Muscle of leg (tissue), 11 donors: ENCODE results near the gene ARHGEF28. TPM values are rescaled to one million over a fixed set of nuclear protein-coding genes. Genes with fewer than 3 reads are reported as not detected.

Source experiments
- DNase-seq: peaks from one replicate; pipeline ENCODE4 v3.0.0; 2013
- H3K27ac ChIP-seq: one replicate; pipeline ENCODE4 v1.5.1; 2013; ENCODE audit warnings: mild to moderate bottlenecking, low read length, control low read depth
- H3K27me3 ChIP-seq: one replicate; pipeline ENCODE4 v1.6.1; 2013; ENCODE audit warnings: low read length; ENCODE audit not compliant: control insufficient read depth, insufficient read depth
- H3K36me3 ChIP-seq: one replicate; pipeline ENCODE4 v1.6.1; 2013; ENCODE audit warnings: low read length; ENCODE audit not compliant: control insufficient read depth, insufficient read depth
- H3K4me1 ChIP-seq: one replicate; pipeline ENCODE4 v1.6.1; 2013; ENCODE audit warnings: low read length; ENCODE audit not compliant: control insufficient read depth, insufficient read depth
- H3K4me3 ChIP-seq: one replicate; pipeline ENCODE4 v1.5.1; 2013; ENCODE audit warnings: low read length, control low read depth
- H3K9me3 ChIP-seq: replicated peaks from 2 replicates; pipeline ENCODE4 v1.6.1; 2013; ENCODE audit warnings: low read depth, low read length; ENCODE audit not compliant: control insufficient read depth
- WGBS: methylation state at CpG from one replicate; pipeline ENCODE4 v1.1.5; 2013; ENCODE audit warnings: missing lambda C conversion rate; ENCODE audit not compliant: insufficient coverage; 5-methylcytosine and 5-hydroxymethylcytosine counted together
- polyA plus RNA-seq, 8 donors: library from polyadenylated mRNA; unstranded; fragments of 120-200 nt; gene quantifications; one replicate each; pipeline versions ENCODE4 v1.2.1 to v1.2.3, GENCODE V29; 2013; ENCODE audit warnings: inconsistent platforms in 1 of 8, low replicate concordance in 1 of 8; ENCODE audit not compliant: insufficient read length in 8 of 8, insufficient read depth in 1 of 8
- total RNA-seq: library from RNA; stranded (reverse); fragments of 120-200 nt; gene quantifications from one replicate; pipeline ENCODE4 v1.2.4, GENCODE V29; 2013

ARHGEF28 gene
- total and polyA plus RNA-seq, 9 donors, result 1.6 to 5.1 (median 3.4) TPM

GRCh38 chr5:73947906-73948640 lies 322.1 kb downstream of the ARHGEF28 start:
- Histone ChIP-seq H3K27me3 (no peaks in the 10 kb centered on the region), H3K27ac (peak overlapping the region; percentile 58), H3K4me3 (no peak overlapping the region), H3K4me1 (peaks cover 18% of the 10 kb centered on the region), H3K36me3 (no peaks in the 10 kb centered on the region), H3K9me3 (no peaks in the 10 kb centered on the region)
- whole genome bisulfite sequencing, result 30% methylated on average over 6 of the region's 9 CpGs
- DNase-seq, result peak; percentile 74

DNA sequence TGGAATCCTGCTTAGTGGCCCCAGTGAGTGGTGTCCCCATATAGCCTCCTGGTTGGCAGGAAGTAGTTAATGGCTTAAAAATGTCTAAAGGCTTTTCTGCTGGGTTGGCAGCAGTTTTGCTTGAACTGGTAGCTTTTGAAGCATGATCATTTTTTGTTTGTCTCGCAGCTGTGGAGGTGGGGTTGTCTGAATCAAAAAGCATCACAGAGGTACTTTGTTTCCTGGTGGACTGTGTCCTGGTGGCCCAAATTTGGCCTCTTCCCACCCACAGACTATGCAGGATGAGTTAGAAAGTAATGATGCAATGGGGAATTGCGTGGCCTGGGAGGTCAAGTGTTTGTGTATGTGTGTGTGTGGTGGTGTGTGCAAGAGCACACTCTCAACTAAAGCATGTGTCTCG lies 322.7 kb downstream of the ARHGEF28 start:
- Histone ChIP-seq H3K4me3 (no peak overlapping the region), H3K27ac (peak overlapping the region; percentile 17), H3K4me1 (peaks cover 18% of the 10 kb centered on the region), H3K9me3 (no peaks in the 10 kb centered on the region), H3K36me3 (no peaks in the 10 kb centered on the region), H3K27me3 (peaks cover 3% of the 10 kb centered on the region)
- WGBS, result 0% methylated on average over 1 of the region's 3 CpGs
- peak; percentile 65 for DNase-seq

DNA sequence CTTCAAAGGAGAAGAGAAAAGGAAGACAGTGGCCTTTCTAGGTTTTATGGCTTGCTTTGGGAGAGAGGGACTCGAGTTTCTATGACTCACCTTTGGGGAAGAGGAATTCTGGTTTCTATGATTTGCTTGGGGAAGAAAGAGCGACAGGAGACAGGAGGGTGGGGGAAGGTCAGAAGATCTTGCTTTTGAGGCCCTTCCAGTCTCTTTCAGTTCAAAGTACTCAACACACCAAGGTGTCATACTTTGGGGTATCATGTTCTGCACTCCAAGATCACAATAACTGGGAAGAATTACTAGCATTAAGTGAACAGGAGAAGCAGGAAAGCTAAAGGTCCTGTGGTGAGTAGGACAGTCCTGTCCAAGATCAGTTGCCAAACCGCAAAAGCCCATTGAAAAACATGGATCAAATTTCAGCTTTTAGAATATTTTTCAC lies 324.5 kb downstream of the ARHGEF28 start:
- no peak for DNase-seq
- no peak overlapping the region for H3K4me3 ChIP-seq
- H3K27ac ChIP-seq, result no peak overlapping the region
- peaks cover 18% of the 10 kb centered on the region for H3K4me1 ChIP-seq
- H3K36me3 ChIP-seq, result no peaks in the 10 kb centered on the region
- H3K9me3 ChIP-seq, result no peaks in the 10 kb centered on the region
- no CpG with 5 or more reads among the region's 3 CpGs for WGBS
- H3K27me3 ChIP-seq, result peaks cover 3% of the 10 kb centered on the region

DNA sequence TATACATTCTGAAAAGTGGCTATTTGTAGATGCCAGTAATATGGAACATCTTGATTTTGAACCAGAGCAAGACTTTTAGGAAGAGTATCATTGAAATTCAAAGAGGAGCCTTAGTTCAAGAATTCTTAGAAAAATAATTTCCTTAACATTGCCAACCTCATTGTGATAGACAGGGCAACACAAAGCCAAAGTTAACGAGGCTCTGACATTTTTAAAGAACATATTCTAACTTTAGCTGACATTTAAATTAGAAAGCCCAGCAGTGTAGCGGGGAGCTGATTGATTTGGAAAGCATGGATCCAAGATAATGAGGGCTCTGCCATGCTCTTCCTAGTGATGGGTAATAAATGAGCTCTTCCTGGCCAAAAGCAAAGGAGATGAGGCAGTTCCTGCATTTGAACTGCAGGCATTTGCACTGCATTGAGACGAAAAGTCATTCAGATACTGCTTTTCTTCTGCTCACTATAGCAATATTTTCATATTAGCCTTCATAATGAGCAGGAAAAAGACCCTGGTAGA lies 325.0 kb downstream of the ARHGEF28 start:
- Histone ChIP-seq H3K36me3 (no peaks in the 10 kb centered on the region), H3K27me3 (peaks cover 3% of the 10 kb centered on the region), H3K27ac (no peak overlapping the region), H3K4me3 (no peak overlapping the region), H3K4me1 (peaks cover 18% of the 10 kb centered on the region), H3K9me3 (no peaks in the 10 kb centered on the region)
- WGBS, result 90% methylated on average over 1 of the region's 3 CpGs
- DNase-seq, result no peak

GRCh38 chr5:73952872-73953271 lies 326.9 kb downstream of the ARHGEF28 start:
- H3K27me3 ChIP-seq, result peaks cover 3% of the 10 kb centered on the region
- H3K36me3 ChIP-seq, result no peaks in the 10 kb centered on the region
- H3K4me1 ChIP-seq, result peaks cover 13% of the 10 kb centered on the region
- H3K9me3 ChIP-seq, result no peaks in the 10 kb centered on the region
- no peak overlapping the region for H3K4me3 ChIP-seq
- DNase-seq, result peak; percentile 46
- no peak overlapping the region for H3K27ac ChIP-seq
- WGBS, result 71% methylated on average over 3 of the region's 3 CpGs

DNA sequence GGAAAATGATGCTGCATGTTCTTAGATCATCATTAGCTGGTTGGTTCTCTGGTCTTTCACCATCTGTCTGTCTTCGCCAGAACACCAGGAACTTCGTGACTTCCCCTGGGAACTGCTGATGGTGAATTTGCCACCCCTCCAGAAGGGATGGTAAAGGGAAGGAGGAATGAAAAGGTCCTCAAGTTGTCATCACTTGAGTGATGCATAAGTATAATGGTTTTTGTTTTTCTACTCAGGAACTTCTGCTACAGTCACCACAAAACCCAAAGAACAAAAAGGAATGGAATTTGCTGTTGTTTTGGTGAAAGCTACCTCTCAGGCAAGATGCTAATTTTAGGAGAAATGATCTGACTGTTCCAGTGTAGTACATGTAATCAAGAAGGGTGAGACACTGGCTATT lies 328.4 kb downstream of the ARHGEF28 start:
- Histone ChIP-seq H3K4me3 (no peak overlapping the region), H3K27me3 (peaks cover 3% of the 10 kb centered on the region), H3K9me3 (no peaks in the 10 kb centered on the region), H3K27ac (no peak overlapping the region), H3K4me1 (peaks cover 4% of the 10 kb centered on the region), H3K36me3 (no peaks in the 10 kb centered on the region)
- WGBS, result no CpG with 5 or more reads among the region's 2 CpGs
- no peak for DNase-seq

DNA sequence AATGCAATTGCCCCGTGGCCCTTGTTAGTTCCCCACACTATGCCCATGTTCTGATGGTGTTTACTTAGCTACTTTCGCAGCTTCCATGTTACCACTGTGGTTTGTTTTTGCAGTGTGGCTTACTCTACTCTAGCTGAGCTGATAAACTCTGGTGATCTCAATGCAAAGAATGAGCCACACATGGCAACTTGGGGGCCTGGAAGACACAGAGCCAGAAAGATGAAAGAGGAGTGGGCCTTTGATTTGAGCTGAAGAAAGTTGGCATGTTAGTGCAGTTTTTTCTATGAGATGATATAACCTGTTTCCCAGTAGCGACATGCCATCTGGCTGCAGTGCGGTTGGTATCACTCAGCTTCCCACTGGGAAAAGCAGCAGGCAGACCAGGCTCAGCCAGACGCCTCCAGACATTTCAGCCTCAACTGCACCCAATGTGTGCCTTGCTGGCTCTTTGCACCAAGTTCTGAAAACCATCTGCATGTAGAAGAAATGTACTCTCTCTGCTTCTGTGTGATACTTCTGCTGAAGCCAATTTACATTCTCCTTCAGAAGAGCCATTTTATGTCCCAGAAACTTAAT lies 329.4 kb downstream of the ARHGEF28 start:
- Histone ChIP-seq H3K27me3 (peaks cover 3% of the 10 kb centered on the region), H3K36me3 (no peaks in the 10 kb centered on the region), H3K9me3 (no peaks in the 10 kb centered on the region), H3K4me3 (no peak overlapping the region), H3K27ac (no peak overlapping the region), H3K4me1 (peaks cover 4% of the 10 kb centered on the region)
- no peak for DNase-seq
- WGBS, result 73% methylated on average over 4 of the region's 5 CpGs

DNA sequence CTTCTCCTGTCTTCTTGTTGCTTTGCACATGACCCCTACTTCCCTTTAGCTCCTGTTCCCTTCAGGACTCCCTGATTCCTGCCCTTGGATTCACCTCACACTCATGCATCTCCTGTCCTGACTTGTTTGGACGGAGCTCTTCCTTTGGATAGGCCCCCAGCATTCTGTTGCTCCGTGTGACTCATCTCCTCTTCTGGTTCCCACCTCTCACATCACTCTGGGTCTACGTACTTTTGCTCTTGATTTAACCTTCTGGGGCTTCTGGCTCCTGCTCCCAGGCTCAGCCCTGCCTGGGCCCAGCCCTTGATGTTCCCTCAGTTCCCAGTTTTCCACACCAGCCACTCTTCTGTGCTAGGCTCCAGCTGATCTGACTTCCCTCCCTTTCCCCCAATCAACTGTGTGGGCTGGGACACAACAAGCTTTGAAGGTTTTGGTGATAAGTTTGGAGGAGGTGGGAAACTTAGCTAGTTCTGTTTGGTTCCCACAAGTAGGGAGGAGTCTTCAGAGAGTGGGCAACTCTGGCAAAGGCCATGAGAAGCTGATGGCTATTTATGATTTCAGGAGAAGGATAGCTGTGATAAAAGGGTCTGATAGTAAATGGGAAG lies 331.5 kb downstream of the ARHGEF28 start:
- Histone ChIP-seq H3K36me3 (no peaks in the 10 kb centered on the region), H3K4me3 (no peak overlapping the region), H3K9me3 (no peaks in the 10 kb centered on the region), H3K27me3 (peaks cover 3% of the 10 kb centered on the region), H3K4me1 (peaks cover 5% of the 10 kb centered on the region), H3K27ac (no peak overlapping the region)
- DNase-seq, result no peak
- 77% methylated on average over 3 of the region's 3 CpGs for WGBS

DNA sequence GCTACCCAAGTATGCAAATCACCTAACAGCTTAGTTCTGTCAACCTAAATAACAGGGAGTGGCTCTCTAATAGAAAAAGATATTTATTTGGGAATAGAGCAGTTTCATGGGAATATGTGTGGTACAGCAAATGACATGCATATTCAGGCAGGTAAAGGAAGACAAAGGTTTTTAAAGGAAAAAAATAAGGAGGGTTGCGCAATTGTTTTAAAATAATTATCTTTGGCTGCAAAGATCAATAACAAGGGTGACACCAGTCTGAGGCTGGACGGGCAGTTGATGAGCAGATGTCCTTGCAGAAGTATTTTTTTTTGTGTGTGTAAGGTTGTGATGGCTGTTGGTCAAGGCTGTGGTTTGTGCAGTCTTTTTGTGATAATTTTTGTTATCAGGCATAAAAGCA lies 332.0 kb downstream of the ARHGEF28 start:
- peaks cover 3% of the 10 kb centered on the region for H3K4me1 ChIP-seq
- WGBS, result 92% methylated on average over 1 of the region's 2 CpGs

GRCh38 chr5:73960023-73960422 lies 334.0 kb downstream of the ARHGEF28 start:
- Histone ChIP-seq H3K36me3 (no peaks in the 10 kb centered on the region), H3K4me3 (no peak overlapping the region), H3K4me1 (peaks cover 14% of the 10 kb centered on the region), H3K27ac (no peak overlapping the region), H3K9me3 (no peaks in the 10 kb centered on the region), H3K27me3 (no peaks in the 10 kb centered on the region)
- no peak for DNase-seq
- 42% methylated on average over 4 of the region's 5 CpGs for WGBS

More for the DNA sequence above, 332.0 kb downstream of the ARHGEF28 start:
- Histone ChIP-seq H3K27ac (no peak overlapping the region), H3K36me3 (no peaks in the 10 kb centered on the region), H3K27me3 (peaks cover 3% of the 10 kb centered on the region), H3K4me3 (no peak overlapping the region), H3K9me3 (no peaks in the 10 kb centered on the region)
- DNase-seq, result no peak
